Measurements from ENCODE around the gene PKD1. TPM values are rescaled to one million over a fixed set of nuclear protein-coding genes. Genes with fewer than 3 reads are reported as not detected.
"Not testable (repeated sequence)": the region's sequence is repeated elsewhere in the genome, so short reads cannot be mapped to it uniquely, and the experiment has no call there.

PKD1 gene
- total RNA-seq, 2 donors from 2014 or later = 66.4 to 145 TPM

DNA sequence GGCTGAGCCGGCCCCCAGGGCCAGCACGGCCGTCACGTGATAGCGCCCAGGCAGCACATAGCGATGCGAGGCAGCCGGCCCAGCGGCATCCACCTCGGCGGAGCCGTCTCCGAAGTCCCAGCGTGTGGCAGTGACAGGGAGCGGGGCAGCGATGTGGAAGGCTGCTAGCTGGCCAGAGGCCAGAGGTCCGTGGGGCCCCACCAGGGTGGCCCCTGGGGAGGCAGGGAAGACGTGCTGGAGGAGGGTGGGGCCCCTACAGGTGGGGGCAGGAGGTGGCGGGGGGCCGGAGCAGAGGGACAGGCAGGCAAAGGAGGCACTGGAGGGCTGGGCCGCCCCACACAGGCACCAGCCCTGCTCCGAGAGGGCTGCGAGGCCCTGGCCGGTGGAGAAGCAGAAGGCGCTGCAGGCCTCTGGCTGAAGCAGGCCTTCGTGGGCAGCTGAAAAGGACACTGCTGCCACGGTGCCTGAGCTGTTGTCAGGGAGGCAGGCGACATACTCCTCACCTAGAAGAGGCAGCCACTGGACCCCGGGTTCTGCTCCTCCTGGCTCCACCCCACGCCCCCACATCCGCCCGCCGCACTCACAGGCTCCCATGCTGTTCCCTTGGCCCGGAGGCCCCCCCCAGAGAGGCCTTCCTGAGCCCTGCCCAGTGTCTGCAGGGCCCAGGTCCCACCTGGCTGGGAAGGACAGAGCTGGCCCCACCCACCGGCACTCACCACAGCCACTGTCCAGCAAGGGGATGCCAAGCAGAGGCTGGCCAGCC, 17.6 kb downstream of the PKD1 start:
- not testable (repeated sequence) for H3K4me3 Mint-ChIP-seq; H3K36me3 Mint-ChIP-seq; H3K9me3 Mint-ChIP-seq; H3K4me1 Mint-ChIP-seq (ENCODE audit: low read depth in 2 of 2); H3K27ac Mint-ChIP-seq; H3K27me3 Mint-ChIP-seq; ATAC-seq
- DNase-seq (ENCODE audit: low spot score) = peak; percentile 42

DNA sequence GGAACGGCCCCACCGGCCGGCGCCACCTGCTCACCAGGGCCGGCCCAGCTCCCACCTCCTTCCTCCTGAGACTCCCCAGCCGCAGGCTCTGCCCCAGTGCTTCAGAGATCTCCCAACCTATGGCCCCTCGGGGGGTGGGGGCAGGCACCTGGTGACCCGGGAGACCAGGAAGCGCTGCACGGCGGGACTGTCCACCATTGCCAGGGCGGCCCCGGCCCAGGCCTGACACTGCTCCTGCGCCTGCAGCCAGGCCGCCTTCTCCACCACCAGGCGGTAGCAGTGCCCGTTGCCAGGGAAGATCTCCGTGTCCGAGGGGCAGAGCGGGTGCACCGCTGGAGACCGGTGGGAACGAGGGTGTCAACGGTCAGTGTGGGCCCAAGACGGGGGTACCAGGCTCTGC, 18.4 kb downstream of the PKD1 start:
- H3K9me3 Mint-ChIP-seq; H3K27ac Mint-ChIP-seq; H3K36me3 Mint-ChIP-seq; H3K4me3 Mint-ChIP-seq; H3K27me3 Mint-ChIP-seq; DNase-seq (ENCODE audit: low spot score); H3K4me1 Mint-ChIP-seq (ENCODE audit: low read depth in 2 of 2); ATAC-seq: not testable (repeated sequence)

DNA sequence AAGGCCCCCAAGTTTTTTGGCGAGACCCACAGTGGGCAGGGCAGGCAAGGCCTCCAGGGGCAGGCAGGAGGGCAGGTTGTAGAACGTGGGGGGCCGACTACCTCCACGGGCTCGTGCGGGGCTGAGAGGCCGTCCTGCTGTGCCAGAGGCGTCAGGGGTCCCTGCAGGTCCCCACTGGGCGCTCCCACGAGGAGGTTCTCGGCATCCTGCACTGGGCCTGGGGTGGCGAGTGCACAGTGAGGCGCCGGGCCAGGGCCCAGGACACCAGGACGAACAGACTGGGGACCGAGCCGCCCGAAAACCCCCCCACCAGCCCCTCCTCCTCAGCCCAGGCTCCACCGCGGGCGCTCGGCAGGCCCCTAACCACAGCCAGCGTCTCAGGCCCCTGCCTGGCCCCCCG, 19.3 kb downstream of the PKD1 start:
- not testable (repeated sequence) for DNase-seq (ENCODE audit: low spot score); H3K4me1 Mint-ChIP-seq (ENCODE audit: low read depth in 2 of 2); H3K27me3 Mint-ChIP-seq; ATAC-seq; H3K9me3 Mint-ChIP-seq; H3K4me3 Mint-ChIP-seq; H3K36me3 Mint-ChIP-seq; H3K27ac Mint-ChIP-seq

DNA sequence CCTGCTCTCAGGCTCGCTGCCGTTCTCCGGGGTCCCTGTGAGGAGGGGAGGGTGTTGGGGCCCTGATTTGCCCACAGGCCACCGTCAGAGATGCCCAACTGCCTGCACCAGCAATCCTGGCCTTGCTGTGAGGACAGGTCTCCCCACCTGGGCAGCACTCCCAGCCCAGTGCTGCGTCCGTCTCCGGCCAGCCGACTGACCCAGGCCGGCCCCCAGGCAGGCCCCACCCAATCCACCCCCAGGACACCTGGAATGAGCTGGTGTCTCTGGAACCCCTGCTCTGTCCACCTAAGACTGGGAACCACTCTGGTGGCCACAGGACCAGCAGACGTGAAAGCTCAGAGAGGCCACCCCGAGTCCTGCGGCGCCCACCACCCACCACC, 20.1 kb downstream of the PKD1 start:
- DNase-seq (ENCODE audit: low spot score) (no peak), ATAC-seq (no peak)
- H3K36me3 Mint-ChIP-seq = no peaks in the 10 kb centered on the region
- no peaks in the 10 kb centered on the region for H3K27me3 Mint-ChIP-seq
- H3K27ac Mint-ChIP-seq = no peak overlapping the region
- no peak overlapping the region for H3K4me3 Mint-ChIP-seq
- peaks cover 0 to 4% of the 10 kb centered on the region in 2 donors for H3K4me1 Mint-ChIP-seq (ENCODE audit: low read depth in 2 of 2)
- no peaks in the 10 kb centered on the region for H3K9me3 Mint-ChIP-seq

DNA sequence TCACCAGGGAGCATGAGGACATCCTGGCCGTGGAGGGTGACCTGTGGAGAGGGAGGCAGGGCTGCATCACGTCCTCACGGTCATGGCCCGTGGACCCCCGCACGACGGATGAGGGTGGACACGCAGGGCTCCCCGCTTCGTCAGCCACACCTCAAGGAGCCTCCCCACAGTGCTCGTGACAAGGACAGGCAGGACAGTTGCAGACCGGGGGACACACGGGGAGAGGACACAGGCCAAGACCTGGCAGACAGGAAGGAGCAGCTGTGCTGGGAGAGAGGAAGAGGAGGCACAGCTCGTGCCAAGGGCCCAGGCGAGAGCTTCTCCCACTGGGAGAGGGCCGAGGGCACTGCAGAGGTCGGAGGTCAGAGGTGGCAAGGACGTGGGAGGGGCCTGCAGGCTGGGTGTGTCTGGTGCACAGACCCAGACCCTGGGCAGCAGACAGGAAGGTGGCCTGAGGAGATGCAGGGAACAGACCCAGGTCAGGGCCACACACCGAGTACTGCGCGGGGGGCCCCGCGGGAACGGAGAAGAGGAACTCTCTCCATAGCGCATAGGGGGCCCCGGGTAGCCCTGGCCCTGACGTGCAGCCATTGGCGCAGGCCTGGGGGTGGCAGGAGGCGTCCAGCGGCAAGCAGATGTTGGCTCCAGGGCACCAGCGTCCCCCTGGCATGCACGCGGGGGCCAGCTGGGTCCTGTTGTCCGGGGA, 20.7 kb downstream of the PKD1 start:
- H3K4me3 Mint-ChIP-seq; H3K27ac Mint-ChIP-seq; H3K36me3 Mint-ChIP-seq; DNase-seq (ENCODE audit: low spot score); ATAC-seq; H3K4me1 Mint-ChIP-seq (ENCODE audit: low read depth in 2 of 2); H3K9me3 Mint-ChIP-seq; H3K27me3 Mint-ChIP-seq: not testable (repeated sequence)

DNA sequence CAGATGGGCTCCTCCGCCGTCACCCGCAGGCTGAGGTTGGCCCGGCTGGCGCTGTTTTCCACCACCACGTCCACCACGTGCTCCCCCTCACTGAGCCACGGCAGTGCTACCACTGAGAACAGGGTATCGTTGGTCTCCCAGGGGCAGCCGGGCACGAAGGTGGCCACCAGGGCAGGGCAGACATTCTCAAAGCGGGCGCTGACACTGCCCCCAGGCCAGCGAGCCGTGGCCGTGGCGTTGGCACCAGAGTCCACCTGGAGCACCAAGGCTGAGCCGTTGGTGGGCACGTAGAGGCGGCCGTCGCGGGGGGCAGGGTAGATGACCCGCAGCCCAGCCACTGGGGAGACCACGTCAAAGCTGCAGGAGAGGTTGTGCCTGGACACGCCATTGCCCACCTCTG, 21.5 kb downstream of the PKD1 start:
- not testable (repeated sequence) for H3K36me3 Mint-ChIP-seq; DNase-seq (ENCODE audit: low spot score); H3K4me3 Mint-ChIP-seq; ATAC-seq; H3K27me3 Mint-ChIP-seq; H3K9me3 Mint-ChIP-seq; H3K27ac Mint-ChIP-seq; H3K4me1 Mint-ChIP-seq (ENCODE audit: low read depth in 2 of 2)

DNA sequence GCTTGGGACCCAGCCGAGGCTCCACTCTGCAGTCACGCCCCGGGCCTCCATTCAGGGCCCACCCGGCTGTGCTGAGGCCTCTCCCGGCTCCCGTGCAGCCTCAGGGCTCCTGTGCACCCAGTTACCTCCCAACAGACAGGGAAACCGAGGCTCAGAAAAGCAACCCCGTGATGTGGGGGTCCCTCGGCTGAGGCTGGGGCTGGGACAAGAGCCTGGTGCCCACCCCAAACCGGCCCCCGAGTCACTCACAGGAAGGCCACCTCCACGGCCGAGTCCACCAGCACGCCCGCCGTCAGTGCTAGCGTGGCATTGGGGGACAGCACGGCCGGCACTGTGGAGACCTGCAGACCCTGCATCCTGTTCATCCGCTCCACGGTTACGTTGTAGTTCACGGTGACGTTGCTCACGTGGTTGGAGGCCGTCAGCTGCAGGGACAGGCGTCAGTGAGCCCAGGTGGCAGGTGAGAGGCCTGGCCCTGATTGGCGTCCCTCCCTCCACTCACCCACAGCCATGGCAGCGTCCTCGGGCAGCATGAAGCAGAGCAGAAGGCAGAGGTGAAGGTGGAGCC, 23.1 kb downstream of the PKD1 start:
- not testable (repeated sequence) for H3K4me1 Mint-ChIP-seq (ENCODE audit: low read depth in 2 of 2); DNase-seq (ENCODE audit: low spot score); H3K27me3 Mint-ChIP-seq; H3K4me3 Mint-ChIP-seq; H3K27ac Mint-ChIP-seq; ATAC-seq; H3K9me3 Mint-ChIP-seq; H3K36me3 Mint-ChIP-seq

DNA sequence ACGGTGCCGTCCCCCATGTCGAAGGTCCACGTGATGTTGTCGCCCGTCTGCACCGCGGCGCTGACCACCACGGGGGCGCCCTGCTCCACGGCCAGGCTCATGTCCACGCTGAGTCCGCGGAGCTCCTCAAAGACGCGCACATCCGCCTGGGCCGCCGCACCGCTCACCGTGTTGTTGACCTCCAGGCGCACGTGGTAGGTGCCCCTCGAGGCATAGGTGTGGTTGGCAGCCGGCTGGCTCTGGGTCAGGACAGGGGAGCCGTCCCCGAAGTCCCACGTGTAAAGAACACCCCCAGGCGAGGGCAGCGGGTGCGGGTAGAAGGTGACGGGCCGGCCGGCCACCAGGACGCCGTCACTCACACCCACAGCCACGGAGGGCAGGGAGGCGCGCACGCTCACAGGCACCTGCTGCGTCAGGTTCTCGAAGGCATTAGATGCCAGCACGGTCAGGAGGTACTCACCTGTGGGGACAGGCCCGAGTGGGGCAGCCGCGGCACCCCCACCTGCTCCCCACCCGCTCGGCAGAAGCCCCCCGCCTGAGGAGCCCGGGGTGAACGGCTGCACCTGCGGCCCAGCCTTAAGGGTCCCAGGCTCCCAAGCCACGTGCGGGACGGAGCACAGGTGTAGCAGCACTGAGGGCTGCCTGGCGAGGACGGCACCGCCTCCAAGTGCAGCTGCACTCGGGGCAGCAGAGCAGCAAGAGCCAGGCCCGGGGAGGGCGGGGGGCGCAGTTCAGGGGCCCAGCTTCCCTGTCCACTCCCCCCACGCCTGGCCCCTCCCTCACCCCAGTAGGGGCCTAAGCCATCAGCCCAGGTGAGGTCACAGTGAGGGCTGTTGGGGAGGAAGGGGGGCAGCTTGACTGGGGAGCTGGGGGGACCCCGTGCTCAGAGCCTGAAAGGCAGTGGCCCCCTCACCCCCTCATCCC, 24.0 kb downstream of the PKD1 start:
- peak in 1 of 2 donors; percentile 29 for ATAC-seq
- H3K4me1 Mint-ChIP-seq (ENCODE audit: low read depth in 2 of 2); H3K27me3 Mint-ChIP-seq; DNase-seq (ENCODE audit: low spot score); H3K36me3 Mint-ChIP-seq; H3K4me3 Mint-ChIP-seq; H3K27ac Mint-ChIP-seq; H3K9me3 Mint-ChIP-seq: not testable (repeated sequence)

DNA sequence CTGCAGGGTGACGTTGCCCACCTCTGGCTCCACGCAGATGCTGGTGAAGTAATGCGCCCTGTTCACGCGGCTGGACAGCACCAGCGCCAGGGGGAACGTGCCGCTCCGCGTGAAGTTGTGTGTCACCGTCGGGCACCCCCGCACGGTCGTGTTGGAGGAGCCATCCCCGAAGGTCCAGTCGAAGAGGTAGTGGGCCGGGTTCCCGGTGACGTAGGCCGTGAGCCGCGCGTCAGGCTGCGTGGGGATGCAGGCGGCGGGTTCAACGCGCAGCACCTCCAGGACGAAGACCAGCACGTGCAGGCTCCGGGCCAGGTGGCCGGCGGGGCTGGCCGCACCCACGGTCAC, 24.7 kb downstream of the PKD1 start:
- DNase-seq (ENCODE audit: low spot score); H3K27ac Mint-ChIP-seq; H3K4me3 Mint-ChIP-seq; H3K27me3 Mint-ChIP-seq; H3K36me3 Mint-ChIP-seq; ATAC-seq; H3K9me3 Mint-ChIP-seq; H3K4me1 Mint-ChIP-seq (ENCODE audit: low read depth in 2 of 2): not testable (repeated sequence)

DNA sequence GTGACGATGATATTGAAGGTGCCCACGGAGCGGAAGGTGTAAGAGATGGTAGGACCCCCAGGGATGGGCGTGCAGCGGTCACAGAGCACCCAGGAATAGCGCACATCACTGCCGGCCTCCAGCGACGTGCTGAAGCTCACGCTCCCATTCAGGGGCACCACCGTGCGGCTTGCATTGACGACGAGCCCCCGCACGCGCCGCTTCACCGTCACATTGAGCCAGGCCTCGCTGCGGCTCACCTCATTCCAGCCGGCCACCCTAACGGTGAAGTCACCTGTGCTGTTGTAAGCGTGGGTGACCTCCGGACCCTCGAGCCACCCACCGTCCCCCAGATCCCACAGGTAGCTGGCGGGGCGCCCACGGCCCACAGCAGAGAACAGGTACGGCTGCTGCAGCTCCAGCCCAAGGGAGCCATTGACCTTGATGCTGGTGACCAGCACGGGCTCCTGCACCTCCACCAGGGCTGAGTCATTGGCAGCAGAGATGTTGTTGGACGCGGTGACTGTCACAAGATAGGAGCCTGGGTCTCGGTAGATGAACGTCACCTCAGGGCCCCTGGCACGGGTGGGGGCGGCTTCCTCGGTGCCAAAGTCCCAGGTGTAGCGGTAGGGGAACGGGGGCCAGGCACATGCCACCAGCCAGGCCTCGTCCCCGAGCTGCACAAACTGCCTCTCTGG, 25.2 kb downstream of the PKD1 start:
- peak in 1 of 2 donors; percentile 15 for ATAC-seq

DNA sequence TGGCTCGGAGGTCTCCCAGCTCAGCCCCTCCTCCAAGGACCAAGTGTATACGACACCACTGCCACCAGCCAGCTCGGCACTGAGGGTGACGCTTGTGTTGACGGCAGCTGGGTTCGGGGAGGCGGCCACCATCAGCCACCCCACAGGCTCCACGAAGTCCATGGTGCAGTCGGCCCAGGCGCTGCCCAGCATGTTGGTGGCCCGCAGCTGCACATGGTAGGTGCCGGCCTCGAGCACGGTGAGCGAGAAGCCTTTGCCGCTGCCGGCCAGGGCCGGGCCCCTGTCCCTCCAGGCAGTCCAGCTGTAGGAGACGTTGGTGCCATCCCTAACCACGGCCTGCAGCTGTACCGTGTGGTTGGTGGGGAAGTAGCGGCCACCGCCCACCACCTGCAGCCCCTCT, 25.8 kb downstream of the PKD1 start:
- DNase-seq (ENCODE audit: low spot score); H3K9me3 Mint-ChIP-seq; H3K4me3 Mint-ChIP-seq; H3K27ac Mint-ChIP-seq; H3K4me1 Mint-ChIP-seq (ENCODE audit: low read depth in 2 of 2); H3K36me3 Mint-ChIP-seq; H3K27me3 Mint-ChIP-seq: not testable (repeated sequence)
- ATAC-seq = peak; percentile 29 to 40

More for the DNA sequence above, 25.2 kb downstream of the PKD1 start:
- not testable (repeated sequence) for H3K4me3 Mint-ChIP-seq; H3K4me1 Mint-ChIP-seq (ENCODE audit: low read depth in 2 of 2); H3K9me3 Mint-ChIP-seq; H3K27me3 Mint-ChIP-seq; H3K36me3 Mint-ChIP-seq; DNase-seq (ENCODE audit: low spot score); H3K27ac Mint-ChIP-seq

DNA sequence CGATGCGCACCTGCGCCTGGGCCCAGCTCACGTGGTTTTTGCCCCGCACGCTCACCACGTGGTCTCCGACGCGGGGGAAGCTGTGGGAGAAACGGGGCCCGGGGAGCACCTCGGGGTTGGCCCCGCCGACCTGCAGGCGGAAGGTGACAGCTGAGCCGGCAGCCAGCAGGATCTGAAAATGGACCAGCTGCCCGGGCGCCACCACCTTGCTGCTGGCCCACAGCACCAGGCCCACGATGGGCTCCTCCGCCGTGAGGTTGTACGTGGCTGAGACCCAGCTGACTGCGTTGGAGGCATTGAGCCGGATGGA, 26.5 kb downstream of the PKD1 start:
- not testable (repeated sequence) for H3K27me3 Mint-ChIP-seq; H3K9me3 Mint-ChIP-seq; H3K4me3 Mint-ChIP-seq; H3K4me1 Mint-ChIP-seq (ENCODE audit: low read depth in 2 of 2); DNase-seq (ENCODE audit: low spot score); H3K36me3 Mint-ChIP-seq; H3K27ac Mint-ChIP-seq; ATAC-seq

DNA sequence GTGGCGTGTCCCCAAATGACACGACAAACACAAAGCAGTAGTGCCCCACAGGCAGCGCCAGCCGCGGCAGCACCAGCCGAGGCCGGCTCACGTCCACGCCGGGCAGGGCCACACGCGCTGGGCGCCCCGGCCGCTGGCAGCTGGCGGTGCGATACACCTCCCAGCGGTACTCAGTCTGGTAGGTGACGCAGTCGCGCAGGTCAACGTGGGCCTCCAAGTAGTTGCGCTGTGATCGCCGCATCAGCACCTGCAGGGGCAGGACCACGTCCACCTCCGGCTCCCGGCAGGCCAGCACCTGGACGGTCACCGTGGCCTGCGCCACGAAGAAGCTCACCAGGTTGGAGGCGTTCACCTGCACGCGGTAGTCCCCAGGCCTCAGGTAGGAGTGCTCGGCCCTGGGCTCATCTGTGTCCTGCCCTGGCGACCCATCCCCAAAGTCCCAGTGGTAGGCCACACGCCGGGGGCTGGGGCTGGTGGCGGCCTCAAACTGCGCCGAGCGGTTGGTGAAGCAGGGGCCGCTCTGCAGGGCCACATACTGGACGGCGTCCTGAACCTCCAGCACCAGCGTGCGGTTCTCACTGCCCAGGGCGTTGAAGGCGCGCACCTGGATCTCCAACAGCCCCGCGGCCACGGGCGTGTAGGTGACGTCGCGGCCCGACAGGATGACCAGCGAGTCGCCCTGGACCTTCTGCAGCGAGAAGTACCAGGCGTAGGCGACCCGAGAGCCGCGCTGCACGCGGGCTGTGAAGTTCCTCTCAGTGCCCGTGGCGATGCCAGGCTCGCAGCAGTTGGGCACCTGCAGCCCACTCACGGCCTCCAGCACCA, 27.0 kb downstream of the PKD1 start:
- H3K27me3 Mint-ChIP-seq; H3K4me3 Mint-ChIP-seq; DNase-seq (ENCODE audit: low spot score); H3K27ac Mint-ChIP-seq; H3K9me3 Mint-ChIP-seq; H3K36me3 Mint-ChIP-seq; H3K4me1 Mint-ChIP-seq (ENCODE audit: low read depth in 2 of 2): not testable (repeated sequence)
- peak; percentile 20 to 45 for ATAC-seq

All from natural killer cell treated with Interleukin-12 subunit alpha and Interleukin-12 subunit beta and Interleukin-15 and Interleukin-18, amount 100 ng/mL, for 72 hours (primary cell).